ENCODE data around the gene GNPTAB. TPM values are rescaled to one million over a fixed set of nuclear protein-coding genes. Genes with fewer than 3 reads are reported as not detected.

GNPTAB gene
- total and polyA plus RNA-seq, 2 of the 13 experiments (the other 11 are each of a cell fraction or from before 2014, with no cell fraction given) = 13.6 to 19.4 TPM

DNA sequence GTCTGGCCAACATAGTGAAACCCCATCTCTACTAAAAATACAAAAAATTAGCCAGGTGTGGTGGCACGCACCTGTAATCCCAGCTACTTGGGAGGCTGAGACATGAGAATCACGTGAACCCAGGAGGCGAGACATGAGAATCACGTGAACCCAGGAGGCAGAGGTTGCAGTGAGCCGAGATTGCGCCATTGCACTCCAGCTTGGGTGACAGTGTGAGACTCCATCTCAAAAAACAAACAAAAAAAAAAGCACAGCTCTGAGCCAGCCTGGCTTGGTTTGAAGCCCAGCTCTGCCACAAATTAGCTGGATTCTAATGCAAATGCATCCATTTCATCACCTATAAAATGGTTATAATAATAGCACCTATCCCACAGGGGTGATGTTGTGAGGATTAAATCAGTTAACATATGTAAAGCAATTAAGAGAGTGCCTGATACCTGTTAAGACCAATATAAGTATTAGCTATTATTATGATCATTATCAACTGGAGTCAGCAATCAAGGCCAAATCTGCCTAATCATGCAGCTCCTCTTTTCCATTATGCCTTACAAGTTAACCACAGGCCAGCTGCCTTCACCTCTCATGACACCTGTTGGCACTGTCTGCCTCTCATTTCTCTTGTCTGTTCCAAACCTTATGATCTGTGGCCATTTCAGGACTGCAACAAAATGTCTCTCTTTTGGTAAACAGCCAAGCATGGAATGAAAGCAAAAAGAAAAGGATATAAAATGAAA lies 2.1 kb downstream of the GNPTAB start:
- no peak for DNase-seq (ENCODE audit: low spot score)
- 97% methylated on average over 6 of the region's 6 CpGs for WGBS (ENCODE audit: low lambda C conversion rate)
- Histone ChIP-seq H3K36me3 (replicated peaks in 1 of 2; ENCODE audit: control insufficient read depth in 1 of 2, insufficient read depth in 2 of 2, low read length in 2 of 2) (no peaks in the 10 kb centered on the region), H2AFZ (ENCODE audit: low read length) (no peak overlapping the region), H3K4me3 (replicated peaks in 1 of 3; ENCODE audit: insufficient read depth in 1 of 3, low read depth in 2 of 3, low read length in 3 of 3) (no peak overlapping the region), H3K9me3 (ENCODE audit: low read length) (no peaks in the 10 kb centered on the region), H3K27me3 (ENCODE audit: control insufficient read depth in 1 of 2, insufficient read depth in 2 of 2, low read length in 2 of 2) (no peaks in the 10 kb centered on the region; a peak in 1 of 5 replicates), H3K27ac (ENCODE audit: extremely low read length, insufficient read depth, low read length) (no peak overlapping the region), H3K4me2 (ENCODE audit: low read depth, low read length) (peak overlapping the region; percentile 82; the same call in 1 of the 2 replicates), H3K4me1 (ENCODE audit: insufficient read depth, low read length) (peaks cover 33% of the 10 kb centered on the region), H3K79me2 (ENCODE audit: insufficient read depth, low read length) (peaks cover 7% of the 10 kb centered on the region), H4K20me1 (ENCODE audit: insufficient read depth, low read length) (no peaks in the 10 kb centered on the region), H3K9ac (ENCODE audit: insufficient read depth, low read depth, low read length) (no peak overlapping the region)
- no peak for FAIRE-seq
- ChIA-PET CTCF (ENCODE audit: low intra/inter-chr PET ratio, low total read pairs) (no interaction called here), POLR2A (no interaction called here)
- in situ Hi-C loops (cut with HindIII; ENCODE audit: extremely low pct_ligation_motif_present, low pct_unique_long_range_greater_than_20kb) (no loop called here), intact Hi-C loops (cut with micrococcal nuclease; ENCODE audit: unreplicated experiment) (loop anchor here (5.0 kb wide), 1 partner anchor 36 kb away; no protein-coding TSS in a partner anchor)
- BruUV-seq (replicated peaks) = no TSS peak
- ATAC-seq = no peak
- TF ChIP-seq KDM4B (CRISPR knock-in tag; IDR thresholded peaks at IDR 0.05) (no peak), POGZ (CRISPR knock-in tag; IDR thresholded peaks at IDR 0.05) (0 out of 2 replicates have a peak, but pooled peaks have one; percentile 32), HDAC2 (CRISPR knock-in tag; IDR thresholded peaks at IDR 0.05) (no peak), U2AF2 (IDR thresholded peaks at IDR 0.05; ENCODE audit: low read depth, low read length) (no peak), SP5 (CRISPR knock-in tag; IDR thresholded peaks at IDR 0.05; ENCODE audit: borderline replicate concordance, low read depth) (no peak), ZKSCAN8 (CRISPR knock-in tag; IDR thresholded peaks at IDR 0.05; ENCODE audit: borderline replicate concordance) (no peak), CEBPB (IDR thresholded peaks at IDR 0.05; ENCODE audit: borderline replicate concordance, low read depth, low read length) (peak; percentile 9; the same call in 1 of the 2 replicates), ZNF274 (CRISPR knock-in tag; IDR thresholded peaks at IDR 0.05) (no peak), NR1H2 (CRISPR knock-in tag; IDR thresholded peaks at IDR 0.05; ENCODE audit: borderline replicate concordance, low read depth) (no peak), ZNF460 (CRISPR knock-in tag; IDR thresholded peaks at IDR 0.05; ENCODE audit: borderline replicate concordance) (peak; percentile 70; the same call in 1 of the 2 replicates), MEIS2 (CRISPR knock-in tag; IDR thresholded peaks at IDR 0.05) (no peak), HDAC6 (IDR thresholded peaks at IDR 0.05; ENCODE audit: low read depth, low read length) (no peak), ESRRA (CRISPR knock-in tag; IDR thresholded peaks at IDR 0.05; ENCODE audit: low read depth) (no peak), PAX8 (CRISPR knock-in tag; IDR thresholded peaks at IDR 0.05; ENCODE audit: borderline replicate concordance) (no peak), ZNF12 (CRISPR knock-in tag; IDR thresholded peaks at IDR 0.05) (no peak), ZMYM3 (CRISPR knock-in tag; IDR thresholded peaks at IDR 0.05) (0 out of 2 replicates have a peak, but pooled peaks have one; percentile 29), SOX5 (CRISPR knock-in tag; IDR thresholded peaks at IDR 0.05; ENCODE audit: borderline replicate concordance) (no peak), ZFP37 (CRISPR knock-in tag; IDR thresholded peaks at IDR 0.05; ENCODE audit: borderline replicate concordance) (no peak), SALL2 (CRISPR knock-in tag; IDR thresholded peaks at IDR 0.05) (no peak), MAFK (conservative IDR thresholded peaks at IDR 0.05 in 1 of 2, IDR thresholded peaks at IDR 0.05 in 1 of 2; ENCODE audit: low read length in 2 of 2) (no peak), ZMYM4 (CRISPR knock-in tag; IDR thresholded peaks at IDR 0.05) (peak; percentile 73), SIN3B (IDR thresholded peaks at IDR 0.05; ENCODE audit: low read length) (no peak)
- TF ChIP-seq, protein P1, sequence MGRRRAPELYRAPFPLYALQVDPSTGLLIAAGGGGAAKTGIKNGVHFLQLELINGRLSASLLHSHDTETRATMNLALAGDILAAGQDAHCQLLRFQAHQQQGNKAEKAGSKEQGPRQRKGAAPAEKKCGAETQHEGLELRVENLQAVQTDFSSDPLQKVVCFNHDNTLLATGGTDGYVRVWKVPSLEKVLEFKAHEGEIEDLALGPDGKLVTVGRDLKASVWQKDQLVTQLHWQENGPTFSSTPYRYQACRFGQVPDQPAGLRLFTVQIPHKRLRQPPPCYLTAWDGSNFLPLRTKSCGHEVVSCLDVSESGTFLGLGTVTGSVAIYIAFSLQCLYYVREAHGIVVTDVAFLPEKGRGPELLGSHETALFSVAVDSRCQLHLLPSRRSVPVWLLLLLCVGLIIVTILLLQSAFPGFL (CRISPR knock-in tag; IDR thresholded peaks at IDR 0.05) = no peak
- TF ChIP-seq, protein P2, sequence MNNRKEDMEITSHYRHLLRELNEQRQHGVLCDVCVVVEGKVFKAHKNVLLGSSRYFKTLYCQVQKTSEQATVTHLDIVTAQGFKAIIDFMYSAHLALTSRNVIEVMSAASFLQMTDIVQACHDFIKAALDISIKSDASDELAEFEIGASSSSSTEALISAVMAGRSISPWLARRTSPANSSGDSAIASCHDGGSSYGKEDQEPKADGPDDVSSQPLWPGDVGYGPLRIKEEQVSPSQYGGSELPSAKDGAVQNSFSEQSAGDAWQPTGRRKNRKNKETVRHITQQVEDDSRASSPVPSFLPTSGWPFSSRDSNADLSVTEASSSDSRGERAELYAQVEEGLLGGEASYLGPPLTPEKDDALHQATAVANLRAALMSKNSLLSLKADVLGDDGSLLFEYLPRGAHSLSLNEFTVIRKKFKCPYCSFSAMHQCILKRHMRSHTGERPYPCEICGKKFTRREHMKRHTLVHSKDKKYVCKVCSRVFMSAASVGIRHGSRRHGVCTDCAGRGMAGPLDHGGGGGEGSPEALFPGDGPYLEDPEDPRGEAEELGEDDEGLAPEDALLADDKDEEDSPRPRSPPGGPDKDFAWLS (CRISPR knock-in tag; IDR thresholded peaks at IDR 0.05; ENCODE audit: borderline replicate concordance) = no peak
